Heart right ventricle (tissue), 16 donors: ENCODE results near the gene MEDAG. TPM values are rescaled to one million over a fixed set of nuclear protein-coding genes. Genes with fewer than 3 reads are reported as not detected.

Source experiments
- ATAC-seq, 8 donors: fragments of 200-7000 bp; cut with Tn5 transposase; one replicate each; pipeline ENCODE4 v1.9.1; 2020; ENCODE audit warnings: mild to moderate bottlenecking in 8 of 8, moderate library complexity in 8 of 8, moderate number of reproducible peaks in 1 of 8
- DNase-seq, 2 donors: peaks; one replicate each; pipeline ENCODE4 v3.0.0-alpha.2; 2020
- H3K27ac ChIP-seq, 10 donors: fragments of 200-600 bp; sonication (generic) in 2 of 10; one replicate each; pipeline versions ENCODE4 v1.5.0 to v1.8.0; 2020 to 2022; ENCODE audit warnings: mild to moderate bottlenecking in 3 of 10
- H3K27me3 ChIP-seq, 7 donors: fragments of 200-600 bp; one replicate each; pipeline ENCODE4 v1.8.0; 2021 to 2022; ENCODE audit warnings: mild to moderate bottlenecking in 2 of 7
- H3K36me3 ChIP-seq, 9 donors: fragments of 200-600 bp; sonication (generic) in 1 of 9; one replicate each; pipeline versions ENCODE4 v1.5.0 to v1.8.0; 2020 to 2022; ENCODE audit warnings: mild to moderate bottlenecking in 2 of 9
- H3K4me1 ChIP-seq, 9 donors: fragments of 200-600 bp; sonication (generic) in 1 of 9; one replicate each; pipeline versions ENCODE4 v1.5.0 to v1.8.0; 2020 to 2022; ENCODE audit warnings: mild to moderate bottlenecking in 4 of 9
- H3K4me3 ChIP-seq, 10 donors: fragments of 200-600 bp; sonication (generic) in 2 of 10; one replicate each; pipeline versions ENCODE4 v1.5.0 to v1.8.0; 2020 to 2022; ENCODE audit warnings: mild to moderate bottlenecking in 7 of 10, moderate library complexity in 2 of 10
- H3K9me3 ChIP-seq, 11 donors: fragments of 200-600 bp in 10 of 11; sonication (generic) in 2 of 11; one replicate each; pipeline versions ENCODE4 v1.5.0 to v1.8.0; 2013 to 2022; ENCODE audit warnings: mild to moderate bottlenecking in 2 of 11, control low read depth in 1 of 11, moderate library complexity in 1 of 11
- WGBS, 2 donors: extraction: QIAGEN DNeasy Blood & Tissue Kit; methylation state at CpG; one replicate each; pipeline ENCODE4 v1.1.7; 2013; ENCODE audit warnings: inconsistent platforms in 1 of 2; 5-methylcytosine and 5-hydroxymethylcytosine counted together
- intact Hi-C, 10 donors: fragments of 100-400 bp; cut with DNase I; formaldehyde crosslinking; loops; one replicate each; pipeline versions ENCODE4 v1.11.1 to v1.14.2; 2022
- polyA plus RNA-seq, 2 donors: library from polyadenylated mRNA; stranded (reverse); fragments of 200-250 nt; gene quantifications; one replicate each; pipeline ENCODE4 v1.2.3, GENCODE V29; 2013
- total RNA-seq, 10 donors: library from RNA; stranded (reverse); fragmentation: NEBNext Ultra II Directional in 3 of 10; extraction: Animal tissue kit (Norgen Biotek cat#: 25700) in 3 of 10; gene quantifications; one replicate each; pipeline versions ENCODE4 v1.2.1 to v1.2.4, GENCODE V29; 2021 to 2023
- TF ChIP-seq, protein P1 (sequence below), 9 donors: fragments of 200-600 bp; sonication (generic) in 2 of 9; IDR thresholded peaks; one replicate each; pipeline versions ENCODE4 v1.5.0 to v1.8.0; 2021 to 2022; ENCODE audit warnings: antibody characterized with exemption in 9 of 9, mild to moderate bottlenecking in 5 of 9, moderate library complexity in 1 of 9
- donor health status: Arrhythmogenic right ventricular cardiomyopathy.
- donor health status: ischemic (EF 13 %, LVEDD 7.1; RV severe dilation, severe dysfunction).
- donor health status: healthy with polysubstance abuse.
- donor health status: DM: no; HTN: yes; CAD: no.
- donor health status: DM: no; HTN: no; CAD: no.
- donor health status: ischemic (EF 25% LVEDD 6.9; RV normal size, moderate dysfunction).
- donor health status: ischemic (EF 25% LVEDD 5.7; RV mildly dilated, moderate dysfunction).
- donor health status: healthy.
- donor health status: DM: yes; HTN: yes; CAD: no.
- donor health status: Ischemic cardiomyopathy.
- donor health status: ischemic (EF 35%, LVEDD 5.7; RV mildly dilated, moderate dysfunction).
- donor health status: nonischemic (EF 11% LVEDD 7.7; RV severe dilation, severe dysfunction).
- donor health status: DM: yes; HTN: yes; CAD: no.
- donor health status: PGD.
- donor health status: ischemic (EF 29% LVEDD 5.4; RV normal size, mild dysfunction).
- donor health status: nonischemic (EF 23%, LVEDD 6.1; RV moderate dilation, normal function).

MEDAG gene
- total and polyA plus RNA-seq, 12 donors, result 3.2 to 22.1 (median 5.5) TPM

DNA sequence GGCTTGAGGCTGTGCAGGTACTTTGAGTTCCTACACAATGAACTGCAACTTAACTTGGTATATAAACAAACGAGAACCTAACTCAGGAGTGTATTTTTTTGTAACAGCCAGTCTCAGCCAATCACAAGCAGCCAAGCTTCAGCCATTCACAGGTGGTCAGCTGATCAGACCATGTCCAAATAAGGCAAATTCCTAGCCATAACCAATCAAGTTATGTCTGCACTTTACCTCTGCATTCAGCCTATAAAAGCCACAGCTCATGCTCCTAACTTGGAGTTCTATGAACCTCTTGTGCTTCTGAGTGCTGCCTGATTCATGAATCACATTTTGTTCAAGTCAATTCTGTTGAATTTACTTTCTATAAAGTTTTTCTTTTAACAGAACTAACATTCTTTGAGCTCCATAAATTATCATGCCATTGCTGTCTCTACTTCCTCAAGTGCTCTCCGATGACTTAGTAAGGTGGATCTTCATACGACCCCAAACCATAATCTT, 16.8 kb upstream of the MEDAG start:
- H3K9me3 ChIP-seq, result peaks cover 0 to 18% (median 0%) of the 10 kb centered on the region in 11 donors
- no peak for DNase-seq
- 90 to 96% methylated on average over 3 of the region's 3 CpGs for WGBS, 2 donors
- no peaks in the 10 kb centered on the region for H3K27me3 ChIP-seq
- H3K4me3 ChIP-seq, result no peak overlapping the region
- H3K4me1 ChIP-seq, result no peaks in the 10 kb centered on the region
- H3K36me3 ChIP-seq, result no peaks in the 10 kb centered on the region
- H3K27ac ChIP-seq, result no peak overlapping the region
- no peak for ATAC-seq
- TF ChIP-seq, protein P1, sequence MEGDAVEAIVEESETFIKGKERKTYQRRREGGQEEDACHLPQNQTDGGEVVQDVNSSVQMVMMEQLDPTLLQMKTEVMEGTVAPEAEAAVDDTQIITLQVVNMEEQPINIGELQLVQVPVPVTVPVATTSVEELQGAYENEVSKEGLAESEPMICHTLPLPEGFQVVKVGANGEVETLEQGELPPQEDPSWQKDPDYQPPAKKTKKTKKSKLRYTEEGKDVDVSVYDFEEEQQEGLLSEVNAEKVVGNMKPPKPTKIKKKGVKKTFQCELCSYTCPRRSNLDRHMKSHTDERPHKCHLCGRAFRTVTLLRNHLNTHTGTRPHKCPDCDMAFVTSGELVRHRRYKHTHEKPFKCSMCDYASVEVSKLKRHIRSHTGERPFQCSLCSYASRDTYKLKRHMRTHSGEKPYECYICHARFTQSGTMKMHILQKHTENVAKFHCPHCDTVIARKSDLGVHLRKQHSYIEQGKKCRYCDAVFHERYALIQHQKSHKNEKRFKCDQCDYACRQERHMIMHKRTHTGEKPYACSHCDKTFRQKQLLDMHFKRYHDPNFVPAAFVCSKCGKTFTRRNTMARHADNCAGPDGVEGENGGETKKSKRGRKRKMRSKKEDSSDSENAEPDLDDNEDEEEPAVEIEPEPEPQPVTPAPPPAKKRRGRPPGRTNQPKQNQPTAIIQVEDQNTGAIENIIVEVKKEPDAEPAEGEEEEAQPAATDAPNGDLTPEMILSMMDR (IDR thresholded peaks at IDR 0.05), result no peak
- intact Hi-C loops, result no loop called here

DNA sequence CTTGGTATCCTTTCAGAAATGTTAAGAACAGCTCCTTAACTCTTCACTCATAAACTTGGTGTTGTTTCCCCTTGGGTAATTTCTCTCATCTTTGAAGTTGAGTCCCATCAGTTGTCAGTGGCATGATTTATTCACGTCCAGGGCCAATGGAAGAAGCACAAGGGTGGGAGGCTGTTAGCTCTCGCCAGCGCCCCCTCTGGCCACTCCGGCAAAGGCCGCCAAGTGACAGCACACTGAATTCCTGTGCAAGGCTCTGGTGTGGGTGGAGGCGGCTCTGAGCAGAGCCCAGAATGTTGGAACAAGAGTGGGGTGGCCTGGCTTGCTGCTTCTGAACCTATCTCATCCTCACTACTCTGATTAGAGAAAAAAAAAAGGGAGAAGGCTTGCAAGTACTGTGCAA, 13.1 kb upstream of the MEDAG start:
- ATAC-seq (peak in 6 of 8 donors; percentile 20 to 86 (median 36)), DNase-seq (peak in 1 of 2 donors; percentile 57)

DNA sequence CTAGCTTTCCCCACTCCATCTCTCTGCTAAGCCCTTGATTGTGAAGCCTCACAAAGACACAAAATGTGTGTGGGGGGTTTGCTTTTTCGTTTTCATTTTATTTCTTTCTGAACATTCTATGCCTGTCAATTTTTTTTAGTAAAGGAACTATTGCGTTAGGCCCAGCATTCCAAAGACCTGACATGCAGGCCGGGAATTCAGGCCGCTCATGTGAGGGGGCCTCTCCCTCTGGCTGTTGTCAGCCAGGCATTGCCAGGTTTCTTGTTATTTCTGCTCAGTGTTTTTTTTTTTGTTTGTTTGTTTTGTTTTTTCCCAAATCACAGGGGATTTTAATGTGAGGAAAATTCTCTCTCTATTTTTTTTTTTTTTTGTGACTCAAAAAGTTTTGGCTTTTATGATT, 10.3 kb upstream of the MEDAG start:
- Histone ChIP-seq H3K4me1 (peaks cover 0 to 41% (median 11%) of the 10 kb centered on the region in 9 donors), H3K4me3 (no peak overlapping the region), H3K27ac (peak overlapping the region in 4 of 10 donors; percentile 1 to 63 (median 33)), H3K36me3 (no peaks in the 10 kb centered on the region), H3K9me3 (no peaks in the 10 kb centered on the region), H3K27me3 (peaks cover 0 to 3% (median 0%) of the 10 kb centered on the region in 7 donors)
- intact Hi-C loops, result loop anchor here in 2 of 10 donors (2.0 to 10.0 kb wide), 2 partner anchors 63 to 149 kb away; no protein-coding TSS in a partner anchor
- TF ChIP-seq, protein P1 (IDR thresholded peaks at IDR 0.05), result no peak
- ATAC-seq, result peak in 6 of 8 donors; percentile 34 to 81 (median 62)
- peak in 1 of 2 donors; percentile 36 for DNase-seq
- 56 to 69% methylated on average over 4 of the region's 4 CpGs for WGBS, 2 donors

More for the DNA sequence above, 13.1 kb upstream of the MEDAG start:
- Histone ChIP-seq H3K27me3 (peaks cover 0 to 3% (median 0%) of the 10 kb centered on the region in 7 donors), H3K9me3 (peaks cover 0 to 13% (median 0%) of the 10 kb centered on the region in 11 donors), H3K27ac (no peak overlapping the region), H3K36me3 (no peaks in the 10 kb centered on the region), H3K4me1 (peaks cover 0 to 14% (median 0%) of the 10 kb centered on the region in 9 donors), H3K4me3 (no peak overlapping the region)
- intact Hi-C loops, result loop anchor here in 1 of 10 donors (10.0 kb wide), 1 partner anchor 152 kb away; no protein-coding TSS in a partner anchor
- TF ChIP-seq, protein P1 (IDR thresholded peaks at IDR 0.05), result peak in 6 of 9 donors; percentile 31 to 49 (median 35)
- 28 to 34% methylated on average over 6 of the region's 6 CpGs for WGBS, 2 donors

GRCh38 chr13:30898070-30898469, 8.0 kb upstream of the MEDAG start:
- Histone ChIP-seq H3K27me3 (peaks cover 0 to 7% (median 0%) of the 10 kb centered on the region in 7 donors), H3K9me3 (no peaks in the 10 kb centered on the region), H3K27ac (peak overlapping the region in 6 of 10 donors; percentile 41 to 74 (median 68)), H3K36me3 (no peaks in the 10 kb centered on the region), H3K4me3 (no peak overlapping the region), H3K4me1 (peaks cover 0 to 41% (median 11%) of the 10 kb centered on the region in 9 donors)
- intact Hi-C loops, result loop anchor here in 1 of 10 donors (10.0 kb wide), 1 partner anchor 147 kb away; no protein-coding TSS in a partner anchor
- no peak for ATAC-seq
- DNase-seq, result no peak
- TF ChIP-seq, protein P1 (IDR thresholded peaks at IDR 0.05), result no peak
